NOMO-1 treated with dmso at 0.1 percent for 144 hours (cell line): ENCODE results near the gene SPTBN4.
"Not testable (repeated sequence)": the region's sequence is repeated elsewhere in the genome, so short reads cannot be mapped to it uniquely, and the experiment has no call there.

Experiments used
- DNase-seq: peaks from one replicate; lab custom pipeline; 2025; ENCODE audit not compliant: unreplicated experiment; lab: John Stamatoyannopoulos, UW

The SPTBN4 gene

DNA sequence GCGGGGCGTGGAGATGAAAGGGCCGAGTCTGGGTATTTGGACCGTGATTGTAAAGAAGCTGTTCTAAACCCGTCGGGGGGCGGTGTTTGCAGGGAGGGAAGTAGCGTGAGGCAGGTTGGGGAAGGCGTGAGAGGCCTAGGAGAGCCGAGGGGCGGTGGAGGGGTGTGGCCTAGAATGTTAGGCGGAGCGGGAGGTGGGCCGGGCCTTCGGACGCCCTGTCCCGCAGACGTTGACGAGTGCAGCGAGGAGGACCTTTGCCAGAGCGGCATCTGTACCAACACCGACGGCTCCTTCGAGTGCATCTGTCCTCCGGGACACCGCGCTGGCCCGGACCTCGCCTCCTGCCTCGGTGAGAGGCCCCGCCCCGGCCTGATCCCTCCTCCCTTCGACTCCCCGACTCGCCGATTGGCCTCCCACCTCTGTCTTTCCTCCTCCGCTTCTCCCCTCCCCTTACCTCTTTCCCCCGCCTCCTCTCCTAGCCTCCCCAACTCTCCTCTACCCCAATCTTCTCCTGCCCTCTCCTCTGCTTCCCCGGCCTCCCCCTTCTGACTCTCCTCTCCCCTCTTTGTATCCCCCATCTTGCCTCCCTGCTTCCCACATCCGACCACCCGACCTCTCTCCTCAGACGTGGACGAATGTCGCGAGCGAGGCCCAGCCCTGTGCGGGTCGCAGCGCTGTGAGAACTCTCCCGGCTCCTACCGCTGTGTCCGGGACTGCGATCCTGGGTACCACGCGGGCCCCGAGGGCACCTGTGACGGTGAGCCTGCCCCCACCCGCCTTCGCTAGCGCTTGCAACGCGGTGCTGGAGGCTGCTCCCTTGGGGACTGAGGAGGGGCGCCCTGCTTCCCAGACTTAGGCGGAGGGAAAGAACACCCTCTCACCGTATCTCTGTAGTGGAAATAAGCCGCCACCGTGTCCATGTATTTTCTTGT is 147.2 kb downstream of the SPTBN4 start:
- DNase-seq, result peak; percentile 92

DNA sequence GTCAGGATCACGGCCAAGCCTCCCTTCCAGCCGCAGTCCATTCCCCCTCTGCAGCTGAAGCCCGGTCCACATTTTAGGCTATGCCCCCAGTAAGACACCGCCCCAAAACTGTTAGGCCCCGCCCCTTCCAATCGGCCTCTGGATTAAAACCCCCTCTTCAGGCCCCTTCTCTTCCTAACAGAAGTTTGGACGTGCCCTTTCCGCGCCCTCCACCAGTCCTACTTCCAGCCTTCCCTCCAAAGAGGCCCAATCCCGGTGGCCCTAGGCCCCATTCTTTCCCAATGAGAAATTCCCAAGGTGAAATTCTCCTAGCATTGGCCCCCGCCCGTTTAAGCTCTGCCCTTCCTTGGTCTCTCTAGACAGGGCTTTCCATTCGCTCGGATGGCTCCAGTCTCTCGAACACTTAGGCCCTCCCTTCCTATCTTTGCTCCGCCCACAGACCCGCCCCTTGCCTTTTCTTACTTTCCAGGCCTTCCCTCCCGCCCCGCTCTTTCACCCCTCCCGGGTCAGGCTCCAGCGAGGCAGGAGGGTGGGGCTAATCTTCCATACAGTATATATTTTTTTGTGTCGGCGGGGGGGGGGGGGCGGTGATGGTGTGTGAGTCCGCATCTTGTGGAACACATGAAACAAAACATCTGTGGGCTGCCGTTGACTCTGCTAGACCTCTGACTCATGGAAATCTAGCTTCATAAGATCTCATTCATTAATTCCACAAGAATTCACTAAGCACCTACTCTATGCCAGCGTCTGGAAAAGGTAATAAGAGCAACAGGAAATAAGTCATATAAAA is 148.0 kb downstream of the SPTBN4 start:
- peak; percentile 26 for DNase-seq

DNA sequence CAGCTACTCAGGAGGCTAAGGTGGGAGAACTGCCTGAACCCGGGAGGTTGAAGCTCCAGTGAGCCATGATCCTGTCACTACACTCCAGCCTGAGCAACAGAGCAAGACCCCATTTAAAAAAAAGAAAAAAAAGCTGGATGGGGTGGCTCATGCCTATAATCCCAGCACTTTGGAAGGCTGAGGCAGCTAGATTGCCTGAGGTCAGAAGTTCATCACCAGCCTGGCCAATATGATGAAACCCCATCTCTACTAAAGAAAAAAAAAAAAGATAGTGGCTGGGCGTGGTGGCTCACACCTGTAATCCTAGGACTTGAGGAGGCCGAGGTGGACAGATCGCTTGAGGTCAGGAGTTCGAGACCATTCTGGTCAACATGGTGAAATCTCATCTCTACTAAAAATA is 149.4 kb downstream of the SPTBN4 start:
- no peak for DNase-seq

DNA sequence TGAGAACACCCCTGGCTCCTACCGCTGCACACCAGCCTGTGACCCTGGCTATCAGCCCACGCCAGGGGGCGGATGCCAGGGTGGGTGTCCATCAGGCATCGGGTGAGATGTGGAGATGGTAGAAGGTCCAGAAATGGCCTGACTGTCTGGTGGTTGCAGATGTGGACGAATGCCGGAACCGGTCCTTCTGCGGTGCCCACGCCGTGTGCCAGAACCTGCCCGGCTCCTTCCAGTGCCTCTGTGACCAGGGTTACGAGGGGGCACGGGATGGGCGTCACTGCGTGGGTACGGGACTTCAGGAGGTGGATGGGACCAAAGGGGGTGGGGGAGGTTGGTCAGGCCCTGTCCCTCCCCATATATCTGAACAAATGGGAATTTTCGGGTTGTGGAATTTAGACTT is 150.1 kb downstream of the SPTBN4 start:
- DNase-seq, result no peak

DNA sequence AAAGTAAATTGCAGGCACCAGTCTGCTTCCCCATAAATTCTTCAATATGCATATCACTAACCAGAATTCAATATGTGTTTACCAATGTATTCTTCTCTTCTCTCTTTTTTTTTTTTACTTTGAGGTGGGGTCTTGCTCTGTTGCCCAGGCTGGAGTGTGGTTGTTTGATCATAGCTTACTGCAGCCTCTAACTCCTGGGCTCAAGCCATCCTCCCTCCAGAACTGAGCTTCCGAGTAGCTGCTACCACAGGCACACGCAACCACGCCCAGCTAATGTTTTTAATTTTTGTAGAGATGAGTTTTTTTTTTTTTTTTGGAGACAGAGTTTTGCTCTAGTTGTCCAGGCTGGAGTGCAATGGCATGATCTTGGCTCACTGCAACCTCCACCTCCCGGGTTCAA is 151.2 kb downstream of the SPTBN4 start:
- DNase-seq, result no peak

DNA sequence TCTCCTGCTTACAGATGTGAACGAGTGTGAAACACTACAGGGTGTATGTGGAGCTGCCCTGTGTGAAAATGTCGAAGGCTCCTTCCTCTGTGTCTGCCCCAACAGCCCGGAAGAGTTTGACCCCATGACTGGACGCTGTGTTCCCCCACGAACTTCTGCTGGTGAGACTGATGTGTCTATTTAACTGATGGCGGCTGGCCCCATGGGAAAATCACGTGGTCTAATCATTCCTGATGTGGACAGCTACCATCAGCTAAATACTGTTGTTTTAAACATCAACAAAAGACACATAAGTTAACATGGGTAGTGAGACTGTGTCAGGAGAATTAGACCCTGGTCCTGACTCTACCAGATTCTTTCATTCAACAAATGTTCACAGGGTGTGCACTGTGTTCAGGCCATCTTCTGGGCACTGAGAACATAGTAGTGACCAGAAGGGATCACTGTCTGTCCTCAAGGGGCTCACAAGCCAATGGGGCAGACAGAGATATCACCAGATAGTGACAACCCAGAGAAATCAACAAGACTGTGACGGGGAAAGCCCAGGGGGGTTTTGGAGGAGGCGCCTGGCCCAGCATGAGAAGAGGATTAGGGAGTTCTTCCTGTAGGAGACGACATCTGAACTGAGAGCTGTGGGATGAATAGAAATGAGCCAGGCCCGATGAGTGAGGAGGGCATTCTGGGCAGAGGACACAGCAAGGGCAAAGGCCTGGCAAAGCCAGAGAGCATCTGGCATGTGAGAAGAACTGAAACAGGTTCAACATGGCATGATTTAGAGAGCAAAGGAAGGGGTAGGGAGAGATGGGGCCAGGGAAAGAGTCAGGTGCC is 152.7 kb downstream of the SPTBN4 start:
- DNase-seq, result no peak

DNA sequence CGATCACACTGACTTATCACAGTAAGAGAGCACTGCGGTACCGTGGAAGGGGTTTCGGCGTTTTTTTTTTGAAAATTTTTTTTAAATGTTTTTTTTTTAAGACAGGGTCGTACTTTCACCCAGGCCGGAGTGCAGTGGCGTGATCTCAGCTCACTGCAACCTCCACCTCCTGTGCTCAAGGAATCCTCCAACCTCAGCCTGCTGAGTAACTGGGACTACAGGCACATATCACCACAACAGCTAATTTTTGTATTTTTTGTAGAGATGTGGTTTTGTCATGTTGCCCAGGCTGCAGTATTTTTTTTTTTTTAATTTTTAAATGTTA is 153.3 kb downstream of the SPTBN4 start:
- DNase-seq, result no peak

DNA sequence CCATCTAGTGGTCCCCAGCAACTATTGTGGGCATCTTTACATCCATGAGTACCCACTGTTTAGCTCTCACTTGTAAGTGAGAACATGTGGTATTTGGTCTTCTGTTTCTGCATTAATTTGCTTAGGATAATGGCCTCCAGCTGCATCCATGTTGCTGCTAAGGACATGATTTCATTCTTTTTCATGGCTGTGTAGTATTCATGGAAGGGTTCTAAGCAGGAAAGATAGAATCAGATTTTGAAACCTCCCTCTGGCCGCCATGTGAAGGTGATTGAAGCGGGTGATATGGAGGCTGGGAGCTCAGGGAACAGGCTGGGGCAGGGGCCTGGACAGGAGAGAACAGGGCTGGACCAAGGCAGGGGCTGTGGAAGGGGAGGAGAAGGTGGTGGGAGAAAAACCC is 154.5 kb downstream of the SPTBN4 start:
- no peak for DNase-seq

DNA sequence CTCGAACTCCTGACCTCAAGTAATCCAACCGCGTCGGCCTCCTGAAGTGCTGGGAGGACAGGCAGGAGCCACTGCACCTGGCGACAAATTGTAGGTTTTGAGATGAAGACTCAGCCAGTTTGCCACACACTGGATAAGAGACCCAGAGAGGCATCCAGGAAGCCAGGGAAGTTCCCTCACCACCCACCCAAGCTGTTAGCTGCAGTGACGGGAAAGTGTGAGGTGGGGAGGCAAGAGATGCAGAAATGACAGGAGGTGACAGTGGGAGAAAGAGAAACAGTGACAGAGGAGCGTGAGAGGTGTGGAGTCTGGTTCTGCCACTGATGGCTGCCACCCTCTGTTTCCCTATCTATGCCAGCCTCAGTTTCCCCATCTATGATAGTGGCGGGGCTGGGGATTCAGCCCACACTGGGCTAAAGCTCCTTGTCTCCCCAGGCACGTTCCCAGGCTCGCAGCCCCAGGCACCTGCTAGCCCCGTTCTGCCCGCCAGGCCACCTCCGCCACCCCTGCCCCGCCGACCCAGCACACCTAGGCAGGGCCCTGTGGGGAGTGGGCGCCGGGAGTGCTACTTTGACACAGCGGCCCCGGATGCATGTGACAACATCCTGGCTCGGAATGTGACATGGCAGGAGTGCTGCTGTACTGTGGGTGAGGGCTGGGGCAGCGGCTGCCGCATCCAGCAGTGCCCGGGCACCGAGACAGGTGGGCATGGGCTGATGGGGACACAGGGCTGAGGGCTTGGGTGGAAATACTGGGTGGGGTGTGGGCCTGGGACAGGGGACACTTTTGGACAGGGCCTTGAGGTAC is 155.4 kb downstream of the SPTBN4 start:
- no peak for DNase-seq

DNA sequence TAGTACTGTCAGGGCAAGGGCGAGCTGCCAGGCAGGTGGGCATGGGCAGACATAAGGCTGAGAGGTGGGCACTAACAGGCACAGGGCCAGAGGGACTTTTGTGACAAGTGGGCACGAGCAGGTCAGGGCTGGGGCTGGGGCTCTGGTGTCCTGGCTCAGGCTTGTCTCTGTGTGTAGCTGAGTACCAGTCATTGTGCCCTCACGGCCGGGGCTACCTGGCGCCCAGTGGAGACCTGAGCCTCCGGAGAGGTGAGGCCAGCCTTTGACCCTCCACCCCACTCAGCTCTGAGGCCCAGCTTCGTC is 155.9 kb downstream of the SPTBN4 start:
- no peak for DNase-seq

DNA sequence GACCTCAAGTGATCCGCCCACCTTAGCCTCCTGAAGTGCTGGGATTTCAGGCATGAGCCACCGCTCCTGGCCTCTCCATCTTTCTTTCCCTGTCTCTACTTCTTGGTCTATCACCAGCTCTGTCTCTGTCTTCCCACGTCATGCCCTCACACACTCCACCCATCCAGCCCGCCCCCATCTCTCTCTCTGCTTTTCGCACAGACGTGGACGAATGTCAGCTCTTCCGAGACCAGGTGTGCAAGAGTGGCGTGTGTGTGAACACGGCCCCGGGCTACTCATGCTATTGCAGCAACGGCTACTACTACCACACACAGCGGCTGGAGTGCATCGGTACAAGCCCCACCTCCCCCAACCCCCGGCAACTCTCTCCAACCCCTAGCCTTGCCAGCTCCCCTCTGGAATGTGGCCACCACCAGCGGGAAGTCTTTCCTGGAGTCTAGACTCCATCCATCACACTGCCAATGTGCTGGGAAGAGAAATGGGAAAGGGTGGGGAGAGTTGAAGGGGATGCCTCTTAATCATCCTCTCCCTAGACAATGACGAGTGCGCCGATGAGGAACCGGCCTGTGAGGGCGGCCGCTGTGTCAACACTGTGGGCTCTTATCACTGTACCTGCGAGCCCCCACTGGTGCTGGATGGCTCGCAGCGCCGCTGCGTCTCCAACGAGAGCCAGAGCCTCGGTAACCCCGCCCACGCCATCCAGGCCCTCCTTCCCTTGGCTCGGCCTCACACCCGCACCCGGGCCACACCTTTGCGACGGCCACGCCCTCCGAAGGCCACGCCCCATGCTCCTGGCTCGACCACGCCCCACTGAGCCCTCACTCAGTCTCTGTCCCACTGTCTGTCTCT is 156.8 kb downstream of the SPTBN4 start:
- DNase-seq, result no peak

DNA sequence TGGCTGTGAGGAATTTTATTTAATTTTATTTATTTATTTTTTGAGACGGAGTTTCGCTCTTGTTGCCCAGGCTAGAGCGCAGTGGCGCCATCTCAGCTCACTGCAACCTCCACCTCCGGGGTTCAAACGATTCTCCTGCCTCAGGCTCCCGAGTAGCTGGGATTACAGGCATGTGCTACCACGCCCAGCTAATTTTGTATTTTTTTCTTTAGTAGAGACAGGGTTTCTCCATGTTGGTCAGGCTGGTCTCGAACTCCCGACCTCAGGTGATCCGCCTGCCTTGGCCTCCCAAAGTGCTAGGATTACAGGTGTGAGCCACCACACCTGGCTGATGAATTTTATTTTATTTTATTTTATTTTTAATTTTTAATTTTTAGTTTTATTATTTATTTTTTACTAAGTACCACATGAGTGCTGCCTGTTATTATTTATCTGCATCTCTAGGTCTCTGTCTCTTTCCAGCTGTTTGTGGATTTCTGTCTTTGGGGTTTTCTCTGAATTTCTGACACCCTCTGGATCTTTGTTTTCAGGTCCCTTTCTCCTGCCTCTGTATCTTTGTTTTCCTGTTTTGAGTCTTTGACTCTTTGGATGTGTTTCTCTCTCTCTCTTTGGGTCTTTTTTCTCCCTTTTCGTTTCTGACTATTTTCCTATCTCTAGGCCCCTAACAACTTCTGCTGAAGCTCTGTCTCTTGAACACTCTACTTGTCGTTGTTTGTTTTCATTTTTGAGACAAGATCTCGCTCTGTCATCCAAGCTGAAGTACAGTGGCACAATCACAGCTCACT is 157.8 kb downstream of the SPTBN4 start:
- DNase-seq, result not testable (repeated sequence)

DNA sequence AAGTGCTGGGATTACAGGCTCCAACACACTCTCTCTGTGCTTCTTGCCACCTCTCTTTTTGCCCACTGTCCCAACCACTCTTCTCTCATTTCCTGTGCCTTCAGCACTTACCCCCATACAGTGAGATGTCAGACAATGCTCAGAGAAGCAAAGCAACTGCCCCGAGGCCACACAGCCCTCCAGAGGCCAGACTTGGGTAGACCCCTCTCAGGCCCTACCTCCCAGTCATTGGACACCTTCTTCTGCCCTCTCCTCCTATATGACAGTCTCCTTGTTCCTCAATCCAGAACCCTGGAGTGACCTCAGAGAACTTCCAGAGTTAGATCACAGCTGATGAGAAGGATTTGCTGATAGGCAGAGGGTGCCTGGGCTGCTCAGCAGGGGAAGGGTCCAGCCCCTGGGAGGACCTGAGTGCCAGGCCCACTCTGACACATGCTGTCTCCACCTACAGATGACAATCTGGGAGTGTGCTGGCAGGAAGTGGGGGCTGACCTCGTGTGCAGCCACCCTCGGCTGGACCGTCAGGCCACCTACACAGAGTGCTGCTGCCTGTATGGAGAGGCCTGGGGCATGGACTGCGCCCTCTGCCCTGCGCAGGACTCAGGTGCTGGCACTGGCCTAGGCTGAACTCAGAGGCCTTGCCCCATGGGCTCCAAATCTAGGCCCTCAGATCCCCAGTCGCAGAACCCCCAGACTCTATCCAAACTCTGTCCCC is 158.8 kb downstream of the SPTBN4 start:
- no peak for DNase-seq
